ENCODE measurements around the gene MTX1.

MTX1 gene

GRCh38 chr1:155178441-155179111 is 29.9 kb upstream of the MTX1 start:
- Histone ChIP-seq H3K9me3 (ENCODE audit: control insufficient read depth, insufficient read depth, low read length) (no peaks in the 10 kb centered on the region), H3K36me3 (ENCODE audit: control insufficient read depth, low read length) (peaks cover 22% of the 10 kb centered on the region), H3F3A (ENCODE audit: control insufficient read depth, insufficient read depth) (peaks cover 13% of the 10 kb centered on the region; the same call in 1 of the 2 replicates), H3K79me2 (ENCODE audit: control insufficient read depth, low read length) (no peaks in the 10 kb centered on the region), H3K27ac (ENCODE audit: low read depth, low read length) (no peak overlapping the region), H3K4me2 (ENCODE audit: low read length) (no peak overlapping the region), H3K9me2 (replicated peaks; ENCODE audit: control insufficient read depth, low read length) (no peaks in the 10 kb centered on the region), H3K4me3 (ENCODE audit: low read length) (no peak overlapping the region), H3K4me1 (ENCODE audit: control insufficient read depth, low read length) (peaks cover 33% of the 10 kb centered on the region), H4K20me1 (ENCODE audit: control insufficient read depth, insufficient read depth, low read depth, low read length) (no peaks in the 10 kb centered on the region), H3K27me3 (ENCODE audit: control insufficient read depth, low read length) (no peaks in the 10 kb centered on the region)
- TF ChIP-seq CTCF (IDR thresholded peaks at IDR 0.05; ENCODE audit: low read depth, low read length, poor library complexity, severe bottlenecking) (no peak), EZH2phosphoT487 (IDR thresholded peaks at IDR 0.05; ENCODE audit: borderline replicate concordance, low read length) (no peak)

GRCh38 chr1:155179112-155180031 is 29.1 kb upstream of the MTX1 start:
- H3F3A ChIP-seq (ENCODE audit: control insufficient read depth, insufficient read depth): peaks cover 13% of the 10 kb centered on the region; the same call in 1 of the 2 replicates
- TF ChIP-seq EZH2phosphoT487 (IDR thresholded peaks at IDR 0.05; ENCODE audit: borderline replicate concordance, low read length): no peak
- TF ChIP-seq CTCF (IDR thresholded peaks at IDR 0.05; ENCODE audit: low read depth, low read length, poor library complexity, severe bottlenecking): no peak
- no peak overlapping the region for H3K27ac ChIP-seq (ENCODE audit: low read depth, low read length)
- no peaks in the 10 kb centered on the region for H3K9me2 ChIP-seq (replicated peaks; ENCODE audit: control insufficient read depth, low read length)
- no peaks in the 10 kb centered on the region for H3K9me3 ChIP-seq (ENCODE audit: control insufficient read depth, insufficient read depth, low read length)
- no peak overlapping the region for H3K4me2 ChIP-seq (ENCODE audit: low read length)
- no peaks in the 10 kb centered on the region for H3K27me3 ChIP-seq (ENCODE audit: control insufficient read depth, low read length)
- no peak overlapping the region for H3K4me3 ChIP-seq (ENCODE audit: low read length)
- peaks cover 28% of the 10 kb centered on the region for H3K4me1 ChIP-seq (ENCODE audit: control insufficient read depth, low read length)
- H4K20me1 ChIP-seq (ENCODE audit: control insufficient read depth, insufficient read depth, low read depth, low read length): no peaks in the 10 kb centered on the region
- no peaks in the 10 kb centered on the region for H3K79me2 ChIP-seq (ENCODE audit: control insufficient read depth, low read length)
- peaks cover 22% of the 10 kb centered on the region for H3K36me3 ChIP-seq (ENCODE audit: control insufficient read depth, low read length)

- H3K4me3 ChIP-seq (ENCODE audit: low read length): no peak overlapping the region
- no peak for TF ChIP-seq CTCF (IDR thresholded peaks at IDR 0.05; ENCODE audit: low read depth, low read length, poor library complexity, severe bottlenecking)
- TF ChIP-seq EZH2phosphoT487 (IDR thresholded peaks at IDR 0.05; ENCODE audit: borderline replicate concordance, low read length): no peak
- H3K4me2 ChIP-seq (ENCODE audit: low read length): no peak overlapping the region
- H3K4me1 ChIP-seq (ENCODE audit: control insufficient read depth, low read length): peaks cover 36% of the 10 kb centered on the region
- H3K79me2 ChIP-seq (ENCODE audit: control insufficient read depth, low read length): no peaks in the 10 kb centered on the region
- no peaks in the 10 kb centered on the region for H3K9me3 ChIP-seq (ENCODE audit: control insufficient read depth, insufficient read depth, low read length)
- H3K27me3 ChIP-seq (ENCODE audit: control insufficient read depth, low read length): no peaks in the 10 kb centered on the region
- peaks cover 22% of the 10 kb centered on the region for H3K36me3 ChIP-seq (ENCODE audit: control insufficient read depth, low read length)
- H4K20me1 ChIP-seq (ENCODE audit: control insufficient read depth, insufficient read depth, low read depth, low read length): no peaks in the 10 kb centered on the region
- H3K9me2 ChIP-seq (replicated peaks; ENCODE audit: control insufficient read depth, low read length): no peaks in the 10 kb centered on the region
- H3F3A ChIP-seq (ENCODE audit: control insufficient read depth, insufficient read depth): no peaks in the 10 kb centered on the region
- no peak overlapping the region for H3K27ac ChIP-seq (ENCODE audit: low read depth, low read length)
Observed at GRCh38 chr1:155181371-155182051, 27.0 kb upstream of the MTX1 start.

All from DOHH2 (cell line).